Endothelial cell of umbilical vein (primary cell): ENCODE measurements around the gene GOLT1A. TPM values are rescaled to one million over a fixed set of nuclear protein-coding genes. Genes with fewer than 3 reads are reported as not detected.

ENCODE experiments used
- BruUV-seq: library from RNA; stranded (reverse); fragments of 400-500 nt; replicated peaks from 2 replicates; lab custom pipeline; 2021; lab: Mats Ljungman, UMichigan
- CTCF ChIA-PET: fragments of 300-600, 350-600 bp; sonication (Branson Sonifier 250); formaldehyde crosslinking; loops from one replicate; lab custom pipeline; 2021; ENCODE audit warnings: antibody characterized with exemption, inconsistent platforms; lab: Charles Lee
- POLR2A ChIA-PET: fragments of 300-600, 350-600 bp; sonication (Branson Sonifier 250); formaldehyde crosslinking; loops from one replicate; lab custom pipeline; 2021; ENCODE audit warnings: antibody characterized with exemption, inconsistent platforms; lab: Charles Lee
- DNase-seq: peaks from one replicate; pipeline ENCODE4 v3.0.0-alpha.2; 2011; ENCODE audit warnings: low read depth, low spot score
- FAIRE-seq: peaks from 2 replicates; lab custom pipeline; 2011; peaks lifted over from hg19 to GRCh38; lab: Jason Lieb, UNC
- H2AFZ ChIP-seq: 2 replicates; pipeline ENCODE4 v1.6.0; 2012; ENCODE audit warnings: low read depth, low read length, control low read depth, inconsistent platforms
- H3K27ac ChIP-seq: 2 replicates; pipeline ENCODE4 v1.5.1; 2011; ENCODE audit warnings: low read depth, mild to moderate bottlenecking, control low read depth, low read length, moderate library complexity; ENCODE audit not compliant: insufficient read depth
- H3K27me3 ChIP-seq, 2 experiments: 2 replicates each; pipeline versions ENCODE4 v1.6.0 to v1.6.1; 2011; ENCODE audit warnings: low read length in 2 of 2, mixed read lengths in 1 of 2; ENCODE audit not compliant: control insufficient read depth in 2 of 2, insufficient read depth in 2 of 2
- H3K36me3 ChIP-seq, 2 experiments: 2 replicates in 1 of 2; 3 replicates in 1 of 2; pipeline ENCODE4 v1.5.1; 2011; ENCODE audit warnings: low read length in 2 of 2, mild to moderate bottlenecking in 1 of 2, moderate library complexity in 1 of 2; ENCODE audit not compliant: control insufficient read depth in 2 of 2, insufficient read depth in 2 of 2; ENCODE audit errors: extremely low read depth in 1 of 2
- H3K4me1 ChIP-seq: 3 replicates; pipeline ENCODE4 v1.5.1; 2011; ENCODE audit warnings: mild to moderate bottlenecking, low read length; ENCODE audit not compliant: control insufficient read depth, insufficient read depth; ENCODE audit errors: extremely low read depth
- H3K4me2 ChIP-seq: 2 replicates; pipeline ENCODE4 v1.6.1; 2011; ENCODE audit warnings: low read length, control low read depth, mixed read lengths; ENCODE audit not compliant: insufficient read depth
- H3K4me3 ChIP-seq, 3 experiments: fragments of 200-600 bp in 1 of 3; sonication (generic), shearing (Covaris generic) in 1 of 3; replicated peaks in 1 of 3; 2 replicates each; pipeline ENCODE4 v1.5.1; 2011 to 2016; ENCODE audit warnings: control low read depth in 3 of 3, low read length in 3 of 3, mild to moderate bottlenecking in 2 of 3, inconsistent platforms in 1 of 3, low read depth in 1 of 3, moderate library complexity in 1 of 3; ENCODE audit not compliant: insufficient read depth in 1 of 3
- H3K79me2 ChIP-seq: 2 replicates; pipeline ENCODE4 v1.6.0; 2012; ENCODE audit warnings: low read length, inconsistent platforms; ENCODE audit not compliant: control insufficient read depth, insufficient read depth
- H3K9ac ChIP-seq: replicated peaks from 2 replicates; pipeline ENCODE3; 2011; ENCODE audit warnings: low read length, control low read depth; ENCODE audit not compliant: insufficient read depth; ENCODE audit errors: extremely low read depth
- H3K9me1 ChIP-seq: replicated peaks from 3 replicates; pipeline ENCODE4 v1.6.0; 2011; ENCODE audit warnings: mild to moderate bottlenecking, low read length; ENCODE audit not compliant: control insufficient read depth, insufficient read depth; ENCODE audit errors: extremely low read depth
- H3K9me3 ChIP-seq: replicated peaks from 2 replicates; pipeline ENCODE4 v1.5.1; 2012; ENCODE audit warnings: low read length, inconsistent platforms; ENCODE audit not compliant: control insufficient read depth, insufficient read depth
- H4K20me1 ChIP-seq: replicated peaks from 2 replicates; pipeline ENCODE3; 2011; ENCODE audit warnings: mild to moderate bottlenecking, low read length; ENCODE audit not compliant: control insufficient read depth, insufficient read depth; ENCODE audit errors: extremely low read depth
- CTCF ChIP-seq, 2 donors: IDR thresholded peaks; 1 replicate in 1 of 2; 2 replicates in 1 of 2; pipeline ENCODE4 v1.5.1; 2011; ENCODE audit warnings: low read length in 2 of 2, mild to moderate bottlenecking in 2 of 2, moderate library complexity in 2 of 2, control low read depth in 1 of 2, inconsistent platforms in 1 of 2, low read depth in 1 of 2; ENCODE audit not compliant: insufficient read depth in 1 of 2; ENCODE audit errors: extremely low read depth in 1 of 2
- EZH2 ChIP-seq: IDR thresholded peaks from 2 replicates; pipeline ENCODE4 v1.6.1; 2012; ENCODE audit warnings: borderline replicate concordance, low read depth, mild to moderate bottlenecking, moderate library complexity, low read length, inconsistent platforms; ENCODE audit not compliant: severe bottlenecking
- FOS ChIP-seq: IDR thresholded peaks from 2 replicates; pipeline ENCODE4 v1.6.1; 2011; ENCODE audit warnings: mild to moderate bottlenecking, low read length, moderate library complexity, borderline replicate concordance; ENCODE audit not compliant: insufficient read depth
- GATA2 ChIP-seq: IDR thresholded peaks from 2 replicates; pipeline ENCODE4 v1.7.0; 2011; ENCODE audit warnings: low read depth, mild to moderate bottlenecking, moderate library complexity, mixed read lengths, low read length; ENCODE audit not compliant: insufficient read length, insufficient read depth
- MAX ChIP-seq: IDR thresholded peaks from 2 replicates; pipeline ENCODE4 v1.6.1; 2011; ENCODE audit not compliant: insufficient read depth, insufficient read length
- POLR2AphosphoS5 ChIP-seq: IDR thresholded peaks from 2 replicates; pipeline ENCODE4 v1.6.1; 2012; ENCODE audit warnings: low read depth, mild to moderate bottlenecking, control low read depth, low read length, moderate library complexity; ENCODE audit not compliant: insufficient read depth
- dilution Hi-C: fragments of 300-500 bp; cut with MboI; formaldehyde crosslinking; loops from one replicate; pipeline ENCODE4 v1.15.0; 2019; ENCODE audit warnings: low sequenced_read_pairs; ENCODE audit not compliant: extremely low pct_ligation_motif_present
- intact Hi-C: fragments of 100-400 bp; cut with micrococcal nuclease; formaldehyde crosslinking; loops from one replicate; pipeline ENCODE4 v1.10.0; 2022
- polyA plus RNA-seq, 4 experiments: library from polyadenylated mRNA; depleted of rRNA in 3 of 4; stranded (reverse) in 3 of 4; unstranded in 1 of 4; fragments of >200 nt; gene quantifications; 2 replicates each; pipeline versions ENCODE4 v1.2.1 to v1.2.3, GENCODE V29; 2011 to 2012; ENCODE audit warnings: missing spikeins in 1 of 4
- total RNA-seq: library from RNA; stranded (reverse); gene quantifications from 2 replicates; pipeline ENCODE4 v1.2.3, GENCODE V29; 2021

Gene GOLT1A
- total and polyA plus RNA-seq, 2 donors (not counting 3 experiments of a cell fraction or from before 2014, with no cell fraction given), result not detected

GRCh38 chr1:204212715-204213114 is 1.1 kb downstream of the GOLT1A start:
- Histone ChIP-seq H3K9me1 (no peaks in the 10 kb centered on the region), H3K79me2 (no peaks in the 10 kb centered on the region), H3K9me3 (no peaks in the 10 kb centered on the region), H3K4me1 (no peaks in the 10 kb centered on the region), H3K36me3 (no peaks in the 10 kb centered on the region), H2AFZ (no peak overlapping the region), H4K20me1 (no peaks in the 10 kb centered on the region), H3K27ac (no peak overlapping the region), H3K4me2 (no peak overlapping the region), H3K4me3 (no peak overlapping the region), H3K27me3 (no peaks in the 10 kb centered on the region), H3K9ac (no peak overlapping the region)
- POLR2A ChIA-PET, result no interaction called here
- TF ChIP-seq MAX (no peak), GATA2 (no peak), POLR2AphosphoS5 (no peak), EZH2 (no peak), CTCF (IDR thresholded peaks at IDR 0.05; ENCODE audit: extremely low read depth in 1 of 2, insufficient read depth in 1 of 2, low read depth in 1 of 2, low read length in 2 of 2) (no peak), FOS (no peak)
- CTCF ChIA-PET, result interaction anchor here (6.3 kb wide), 1 partner anchor 148 kb away, joined by 176 read pairs; the partner anchor contains the start of gene PLEKHA6
- BruUV-seq, result no TSS peak
- intact Hi-C loops (loop anchor here (5.0 kb wide), 1 partner anchor 290 kb away; no protein-coding TSS in a partner anchor), dilution Hi-C loops (no loop called here)
- DNase-seq (no peak), FAIRE-seq (no peak)
